HepG2 (cell line): ENCODE results near the gene UBAP1. TPM values are rescaled to one million over a fixed set of nuclear protein-coding genes. Genes with fewer than 3 reads are reported as not detected.
A peak's percentile ranks its signal among the peaks of the same experiment; 100 is the strongest.

Experiments
- ATAC-seq: fragments of 200-7000 bp; cut with Tn5 transposase; 3 replicates; pipeline ENCODE4 v1.9.1; 2020; ENCODE audit warnings: mild to moderate bottlenecking, moderate library complexity
- BruUV-seq: library from RNA; stranded (reverse); fragments of 400-500 nt; replicated peaks from 2 replicates; lab custom pipeline; 2021; lab: Mats Ljungman, UMichigan
- CTCF ChIA-PET: fragments of 300-600 bp; formaldehyde crosslinking; extraction: SDS; loops from one replicate; lab custom pipeline; 2021; ENCODE audit warnings: low total read pairs, inconsistent platforms, low intra/inter-chr PET ratio; lab: Yijun Ruan, JAX
- POLR2A ChIA-PET: fragments of 350-600 bp; sonication (Branson Sonifier 250); formaldehyde crosslinking; loops from one replicate; lab custom pipeline; 2020; ENCODE audit warnings: antibody characterized with exemption, inconsistent platforms; lab: Yijun Ruan, JAX
- DNase-seq: peaks from one replicate; pipeline ENCODE4 v3.0.0-alpha.2; 2015; ENCODE audit warnings: low spot score
- FAIRE-seq: peaks from 3 replicates; lab custom pipeline; 2011; peaks lifted over from hg19 to GRCh38; lab: Jason Lieb, UNC
- H2AFZ ChIP-seq: one replicate; pipeline ENCODE4 v1.6.1; 2011; ENCODE audit warnings: low read length, inconsistent platforms
- H3K27ac ChIP-seq: fragments of 300-600 bp; 3 replicates; pipeline ENCODE4 v1.8.0; 2011; ENCODE audit warnings: mixed run types, mild to moderate bottlenecking, mixed read lengths, low read length, inconsistent platforms; ENCODE audit not compliant: insufficient read depth; ENCODE audit errors: extremely low read length
- H3K27me3 ChIP-seq, 2 experiments: fragments of 200-600 bp in 1 of 2; 2 replicates in 1 of 2; 3 replicates in 1 of 2; pipeline versions ENCODE4 v1.6.0 to v1.8.0; 2011; ENCODE audit warnings: low read length in 2 of 2, mild to moderate bottlenecking in 2 of 2, moderate library complexity in 2 of 2, inconsistent platforms in 1 of 2; ENCODE audit not compliant: insufficient read depth in 2 of 2, control insufficient read depth in 1 of 2
- H3K36me3 ChIP-seq, 2 experiments: fragments of 200-600 bp in 1 of 2; replicated peaks in 1 of 2; 2 replicates in 1 of 2; 3 replicates in 1 of 2; pipeline versions ENCODE4 v1.5.1 to v1.8.0; 2011; ENCODE audit warnings: low read length in 2 of 2, inconsistent platforms in 1 of 2; ENCODE audit not compliant: insufficient read depth in 2 of 2, control insufficient read depth in 1 of 2
- H3K4me1 ChIP-seq: 2 replicates; pipeline ENCODE4 v1.5.1; 2012; ENCODE audit warnings: low read length, inconsistent platforms; ENCODE audit not compliant: insufficient read depth
- H3K4me2 ChIP-seq: 2 replicates; pipeline ENCODE4 v1.6.0; 2011; ENCODE audit warnings: low read depth, low read length, inconsistent platforms
- H3K4me3 ChIP-seq, 3 experiments: fragments of 200-600 bp in 1 of 3; sonication (generic), shearing (Covaris generic) in 1 of 3; replicated peaks in 1 of 3; 2 replicates each; pipeline ENCODE4 v1.5.1; 2011 to 2016; ENCODE audit warnings: low read length in 3 of 3, inconsistent platforms in 2 of 3, low read depth in 2 of 3, mild to moderate bottlenecking in 2 of 3, control low read depth in 1 of 3, mixed read lengths in 1 of 3; ENCODE audit not compliant: insufficient read depth in 1 of 3
- H3K79me2 ChIP-seq: one replicate; pipeline ENCODE4 v1.6.1; 2011; ENCODE audit warnings: low read length, inconsistent platforms; ENCODE audit not compliant: insufficient read depth
- H3K9ac ChIP-seq: 2 replicates; pipeline ENCODE4 v1.6.0; 2011; ENCODE audit warnings: mild to moderate bottlenecking, low read depth, low read length, inconsistent platforms; ENCODE audit not compliant: insufficient read depth
- H3K9me3 ChIP-seq: 2 replicates; pipeline ENCODE4 v1.5.1; 2012; ENCODE audit warnings: mild to moderate bottlenecking, low read length
- H4K20me1 ChIP-seq: 2 replicates; pipeline ENCODE4 v1.6.0; 2011; ENCODE audit warnings: inconsistent platforms, mild to moderate bottlenecking, low read length, moderate library complexity; ENCODE audit not compliant: insufficient read depth
- CEBPB ChIP-seq: IDR thresholded peaks from 2 replicates; pipeline ENCODE4 v1.6.1; 2011; ENCODE audit warnings: low read depth, low read length, improper control_type of control experiment, borderline replicate concordance
- CEBPG ChIP-seq: IDR thresholded peaks from 2 replicates; pipeline ENCODE4 v1.6.1; 2016
- CTCF ChIP-seq: sonication (generic); formaldehyde crosslinking; IDR thresholded peaks from 2 replicates; pipeline ENCODE4 v1.5.0; 2020; ENCODE audit warnings: mild to moderate bottlenecking, missing genetic modification reagents, moderate library complexity
- GATAD2A ChIP-seq: IDR thresholded peaks from 2 replicates; pipeline ENCODE4 v1.6.1; 2016
- HDAC1 ChIP-seq: sonication (generic); formaldehyde crosslinking; IDR thresholded peaks from 2 replicates; pipeline ENCODE4 v1.5.1; 2020; ENCODE audit warnings: mild to moderate bottlenecking, missing genetic modification reagents
- HNF4A ChIP-seq: sonication (generic); formaldehyde crosslinking; IDR thresholded peaks from 2 replicates; pipeline ENCODE4 v1.4.0; 2020; ENCODE audit warnings: missing genetic modification reagents
- MXD3 ChIP-seq: IDR thresholded peaks from 2 replicates; pipeline ENCODE4 v1.6.1; 2016; ENCODE audit warnings: mild to moderate bottlenecking, missing biosample characterization, missing genetic modification reagents
- MYNN ChIP-seq: sonication (generic); formaldehyde crosslinking; IDR thresholded peaks from 2 replicates; pipeline ENCODE4 v1.4.0; 2020; ENCODE audit warnings: mild to moderate bottlenecking, low read depth, missing genetic modification reagents
- REXO4 ChIP-seq: sonication (generic); formaldehyde crosslinking; IDR thresholded peaks from 2 replicates; pipeline ENCODE4 v1.8.0; 2022; ENCODE audit warnings: missing genetic modification reagents, mild to moderate bottlenecking, borderline replicate concordance
- SMARCC2 ChIP-seq: fragments of 450-650 bp; IDR thresholded peaks from 2 replicates; pipeline ENCODE4 v1.6.1; 2017; ENCODE audit warnings: antibody characterized with exemption, mild to moderate bottlenecking
- STAG1 ChIP-seq: sonication (generic); formaldehyde crosslinking; IDR thresholded peaks from 2 replicates; pipeline ENCODE4 v1.4.0; 2020; ENCODE audit warnings: missing genetic modification reagents
- TP53 ChIP-seq: sonication (generic); formaldehyde crosslinking; conservative IDR thresholded peaks from 2 replicates; pipeline ENCODE4 v1.4.0; 2020; ENCODE audit warnings: missing genetic modification reagents
- ZC3H13 ChIP-seq: sonication (generic); formaldehyde crosslinking; IDR thresholded peaks from 2 replicates; pipeline ENCODE4 v1.8.1; 2023; ENCODE audit warnings: mild to moderate bottlenecking, missing genetic modification reagents, moderate library complexity
- ZFP82 ChIP-seq: sonication (generic); formaldehyde crosslinking; IDR thresholded peaks from 2 replicates; pipeline ENCODE4 v1.5.1; 2020; ENCODE audit warnings: mild to moderate bottlenecking, missing genetic modification reagents, borderline replicate concordance
- ZNF121 ChIP-seq: sonication (generic); formaldehyde crosslinking; IDR thresholded peaks from 2 replicates; pipeline ENCODE4 v1.5.0; 2020; ENCODE audit warnings: mild to moderate bottlenecking, missing genetic modification reagents
- ZNF30 ChIP-seq: sonication (generic); formaldehyde crosslinking; IDR thresholded peaks from 2 replicates; pipeline ENCODE4 v1.5.0; 2020; ENCODE audit warnings: mild to moderate bottlenecking, missing genetic modification reagents
- ZNF513 ChIP-seq: sonication (generic); formaldehyde crosslinking; conservative IDR thresholded peaks from 2 replicates; pipeline ENCODE4 v1.5.0; 2020; ENCODE audit warnings: missing genetic modification reagents
- WGBS: methylation state at CpG from one replicate; pipeline ENCODE4 v1.1.6; 2017; ENCODE audit warnings: low lambda C conversion rate; 5-methylcytosine and 5-hydroxymethylcytosine counted together
- in situ Hi-C: cut with HindIII; loops from 2 replicates; pipeline ENCODE4 v1.10.0; 2017; ENCODE audit warnings: low pct_unique_long_range_greater_than_20kb; ENCODE audit not compliant: extremely low pct_ligation_motif_present
- intact Hi-C: fragments of 100-400 bp; cut with micrococcal nuclease; formaldehyde crosslinking; loops from one replicate; pipeline ENCODE4 v1.10.0; 2022; ENCODE audit not compliant: unreplicated experiment
- polyA plus RNA-seq, 8 experiments: library from polyadenylated mRNA; depleted of rRNA in 3 of 8; stranded (reverse) in 7 of 8; unstranded in 1 of 8; fragments of >200 nt; fragmentation: Illumina TruSeq in 4 of 8; extraction: Trizol in 4 of 8; gene quantifications; 2 replicates each; pipeline versions ENCODE4 v1.2.1 to v1.2.3, GENCODE V29; 2011 to 2016; ENCODE audit warnings: low read depth in 4 of 8, missing spikeins in 1 of 8, mixed read lengths in 1 of 8; ENCODE audit not compliant: insufficient read depth in 1 of 8
- total RNA-seq, 5 experiments: library from RNA; depleted of rRNA; stranded (reverse); fragments of >200 nt; fragmentation: Illumina TruSeq; extraction: Trizol; gene quantifications; 2 replicates each; pipeline ENCODE4 v1.2.3, GENCODE V29; 2016; ENCODE audit warnings: low read depth in 1 of 5

Gene UBAP1
- total and polyA plus RNA-seq, 2 of the 13 experiments (the other 11 are each of a cell fraction or from before 2014, with no cell fraction given) = 19.5 to 40.5 TPM

- H4K20me1 ChIP-seq = no peaks in the 10 kb centered on the region
- in situ Hi-C loops = no loop called here
- H3K27ac ChIP-seq = no peak overlapping the region
- H3K27me3 ChIP-seq = no peaks in the 10 kb centered on the region; a peak in 1 of 5 replicates
- ChIA-PET CTCF (no interaction called here), POLR2A (no interaction called here)
- no TSS peak for BruUV-seq
- no peak for TF ChIP-seq TP53
- TF ChIP-seq ZNF121 (CRISPR knock-in tag) = 0 out of 2 replicates have a peak, but pooled peaks have one; percentile 46
- TF ChIP-seq CTCF (CRISPR knock-in tag) = peak; percentile 53
- no peak for TF ChIP-seq REXO4 (CRISPR knock-in tag)
- peak; percentile 46 for TF ChIP-seq STAG1 (CRISPR knock-in tag)
- TF ChIP-seq HDAC1 (CRISPR knock-in tag) = no peak
- no peaks in the 10 kb centered on the region for H3K36me3 ChIP-seq
- H3K9me3 ChIP-seq = no peaks in the 10 kb centered on the region
- H3K4me2 ChIP-seq = no peak overlapping the region
- no peak overlapping the region for H3K9ac ChIP-seq
- no peaks in the 10 kb centered on the region for H3K79me2 ChIP-seq
- no peak overlapping the region for H2AFZ ChIP-seq
- no peak overlapping the region for H3K4me3 ChIP-seq
- intact Hi-C loops = loop anchor here (1.0 kb wide), 1 partner anchor 13 kb away; the partner anchor contains the start of gene DCAF12
- 40% methylated on average over 5 of the region's 5 CpGs for WGBS
- FAIRE-seq (no peak), DNase-seq (peak; percentile 53), ATAC-seq (peak; percentile 87)
- H3K4me1 ChIP-seq = peaks cover 39% of the 10 kb centered on the region
Observed at GRCh38 chr9:34139477-34140146, 39.2 kb upstream of the UBAP1 start.

GRCh38 chr9:34140853-34141252 is 38.0 kb upstream of the UBAP1 start:
- FAIRE-seq = no peak
- TF ChIP-seq GATAD2A (CRISPR knock-in tag) (peak; percentile 29; the same call in 1 of the 2 replicates), CEBPB (peak; percentile 60; the same call in 1 of the 2 replicates), MYNN (no peak), ZFP82 (no peak), ZNF513 (CRISPR knock-in tag) (no peak), CEBPG (CRISPR knock-in tag) (0 out of 2 replicates have a peak, but pooled peaks have one; percentile 16), ZNF30 (CRISPR knock-in tag) (no peak), MXD3 (CRISPR knock-in tag) (no peak), HNF4A (CRISPR knock-in tag) (no peak), ZC3H13 (no peak), SMARCC2 (no peak)

More at GRCh38 chr9:34140853-34141252, 38.0 kb upstream of the UBAP1 start:
- CTCF ChIA-PET = no interaction called here
- no peaks in the 10 kb centered on the region for H3K9me3 ChIP-seq
- POLR2A ChIA-PET = no interaction called here
- no peaks in the 10 kb centered on the region for H3K36me3 ChIP-seq
- no peaks in the 10 kb centered on the region for H3K79me2 ChIP-seq
- in situ Hi-C loops = no loop called here
- H3K27ac ChIP-seq = no peak overlapping the region
- no peak overlapping the region for H3K4me3 ChIP-seq
- peaks cover 39% of the 10 kb centered on the region for H3K4me1 ChIP-seq
- no peak overlapping the region for H2AFZ ChIP-seq
- ATAC-seq (no peak), DNase-seq (no peak)
- no peak overlapping the region for H3K9ac ChIP-seq
- no TSS peak for BruUV-seq
- 36% methylated on average over 2 of the region's 2 CpGs for WGBS
- intact Hi-C loops = no loop called here
- H3K4me2 ChIP-seq = no peak overlapping the region
- H3K27me3 ChIP-seq = no peaks in the 10 kb centered on the region; a peak in 1 of 5 replicates
- no peaks in the 10 kb centered on the region for H4K20me1 ChIP-seq
